ENCODE data around the gene PDS5A.
"Not testable (repeated sequence)": the region's sequence is repeated elsewhere in the genome, so short reads cannot be mapped to it uniquely, and the experiment has no call there.

Gene PDS5A

DNA sequence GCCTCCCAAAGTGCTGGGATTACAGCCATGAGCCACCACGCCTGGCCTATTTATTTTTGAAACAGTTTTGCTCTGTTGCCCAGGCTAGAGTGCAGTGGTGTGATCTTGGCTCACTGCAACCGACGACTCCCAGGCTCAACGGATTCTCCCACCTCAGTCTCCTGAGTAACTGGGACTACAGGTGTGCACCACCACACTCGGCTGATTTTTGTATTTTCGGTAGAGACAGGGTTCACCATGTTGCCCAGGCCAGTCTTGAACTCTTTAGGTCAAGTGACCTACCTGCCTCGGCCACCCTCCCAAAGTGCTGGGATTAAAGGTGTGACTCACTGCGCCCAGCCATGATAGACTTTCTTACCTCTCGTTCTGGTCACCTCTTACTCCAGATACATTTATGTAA, 155.8 kb downstream of the PDS5A start:
- Histone ChIP-seq H3K27ac (ENCODE audit: low read length) (no peak overlapping the region), H3K4me1 (ENCODE audit: low read length) (peaks cover 20% of the 10 kb centered on the region), H3K9me3 (ENCODE audit: insufficient read depth, low read length) (no peaks in the 10 kb centered on the region), H3K4me3 (ENCODE audit: low read length) (no peak overlapping the region), H3K79me2 (ENCODE audit: low read length) (no peaks in the 10 kb centered on the region), H4K20me1 (ENCODE audit: insufficient read depth, low read length) (no peaks in the 10 kb centered on the region), H3K27me3 (ENCODE audit: low read depth, low read length) (no peaks in the 10 kb centered on the region), H2AFZ (ENCODE audit: low read depth, low read length) (no peak overlapping the region), H3K36me3 (replicated peaks; ENCODE audit: low read depth, low read length) (peaks cover 18% of the 10 kb centered on the region), H3K9ac (ENCODE audit: low read length) (no peak overlapping the region), H3K4me2 (ENCODE audit: low read length) (no peak overlapping the region)
- no peak for TF ChIP-seq EZH2phosphoT487 (IDR thresholded peaks at IDR 0.05; ENCODE audit: low read depth)
- no peak for TF ChIP-seq CTCF (IDR thresholded peaks at IDR 0.05; ENCODE audit: low read depth, low read length)

GRCh38 chr4:39820186-39820585, 157.5 kb downstream of the PDS5A start:
- peaks cover 15% of the 10 kb centered on the region for H3K36me3 ChIP-seq (replicated peaks; ENCODE audit: low read depth, low read length)
- H3K27ac ChIP-seq (ENCODE audit: low read length): no peak overlapping the region
- no peaks in the 10 kb centered on the region for H3K79me2 ChIP-seq (ENCODE audit: low read length)
- H3K4me2 ChIP-seq (ENCODE audit: low read length): no peak overlapping the region
- H3K4me3 ChIP-seq (ENCODE audit: low read length): no peak overlapping the region
- no peak overlapping the region for H3K9ac ChIP-seq (ENCODE audit: low read length)
- no peaks in the 10 kb centered on the region for H3K27me3 ChIP-seq (ENCODE audit: low read depth, low read length)
- H4K20me1 ChIP-seq (ENCODE audit: insufficient read depth, low read length): no peaks in the 10 kb centered on the region
- peaks cover 9% of the 10 kb centered on the region for H3K4me1 ChIP-seq (ENCODE audit: low read length)
- no peaks in the 10 kb centered on the region for H3K9me3 ChIP-seq (ENCODE audit: insufficient read depth, low read length)
- TF ChIP-seq EZH2phosphoT487 (IDR thresholded peaks at IDR 0.05; ENCODE audit: low read depth) (no peak), CTCF (IDR thresholded peaks at IDR 0.05; ENCODE audit: low read depth, low read length) (no peak)
- H2AFZ ChIP-seq (ENCODE audit: low read depth, low read length): no peak overlapping the region

DNA sequence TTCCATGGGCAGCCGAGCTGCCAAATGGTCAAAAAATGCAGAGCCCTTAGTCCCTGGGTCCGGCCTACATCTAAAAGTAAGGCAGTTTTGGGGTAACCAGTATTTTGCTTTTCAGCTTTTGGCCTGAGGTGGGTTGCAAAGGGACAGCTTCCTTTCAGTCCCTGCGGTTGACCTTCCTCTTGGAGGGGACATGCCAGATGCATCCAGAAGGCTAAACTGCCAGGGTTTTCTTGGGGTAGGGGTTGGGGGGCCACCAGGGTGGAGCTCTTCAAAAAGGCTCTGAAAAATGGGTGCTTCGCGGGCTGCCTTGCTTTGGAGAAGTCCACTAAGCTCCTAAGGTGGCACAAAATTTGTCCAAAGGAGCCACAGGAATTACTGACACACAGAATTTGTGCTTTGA, 159.1 kb downstream of the PDS5A start:
- Histone ChIP-seq H4K20me1 (ENCODE audit: insufficient read depth, low read length) (no peaks in the 10 kb centered on the region), H3K27ac (ENCODE audit: low read length) (no peak overlapping the region), H3K27me3 (ENCODE audit: low read depth, low read length) (no peaks in the 10 kb centered on the region), H3K36me3 (replicated peaks; ENCODE audit: low read depth, low read length) (peaks cover 11% of the 10 kb centered on the region), H3K4me2 (ENCODE audit: low read length) (no peak overlapping the region), H3K79me2 (ENCODE audit: low read length) (no peaks in the 10 kb centered on the region), H3K9ac (ENCODE audit: low read length) (no peak overlapping the region), H3K4me1 (ENCODE audit: low read length) (no peaks in the 10 kb centered on the region), H3K4me3 (ENCODE audit: low read length) (no peak overlapping the region), H2AFZ (ENCODE audit: low read depth, low read length) (no peak overlapping the region), H3K9me3 (ENCODE audit: insufficient read depth, low read length) (no peaks in the 10 kb centered on the region)
- no peak for TF ChIP-seq CTCF (IDR thresholded peaks at IDR 0.05; ENCODE audit: low read depth, low read length)
- no peak for TF ChIP-seq EZH2phosphoT487 (IDR thresholded peaks at IDR 0.05; ENCODE audit: low read depth)

DNA sequence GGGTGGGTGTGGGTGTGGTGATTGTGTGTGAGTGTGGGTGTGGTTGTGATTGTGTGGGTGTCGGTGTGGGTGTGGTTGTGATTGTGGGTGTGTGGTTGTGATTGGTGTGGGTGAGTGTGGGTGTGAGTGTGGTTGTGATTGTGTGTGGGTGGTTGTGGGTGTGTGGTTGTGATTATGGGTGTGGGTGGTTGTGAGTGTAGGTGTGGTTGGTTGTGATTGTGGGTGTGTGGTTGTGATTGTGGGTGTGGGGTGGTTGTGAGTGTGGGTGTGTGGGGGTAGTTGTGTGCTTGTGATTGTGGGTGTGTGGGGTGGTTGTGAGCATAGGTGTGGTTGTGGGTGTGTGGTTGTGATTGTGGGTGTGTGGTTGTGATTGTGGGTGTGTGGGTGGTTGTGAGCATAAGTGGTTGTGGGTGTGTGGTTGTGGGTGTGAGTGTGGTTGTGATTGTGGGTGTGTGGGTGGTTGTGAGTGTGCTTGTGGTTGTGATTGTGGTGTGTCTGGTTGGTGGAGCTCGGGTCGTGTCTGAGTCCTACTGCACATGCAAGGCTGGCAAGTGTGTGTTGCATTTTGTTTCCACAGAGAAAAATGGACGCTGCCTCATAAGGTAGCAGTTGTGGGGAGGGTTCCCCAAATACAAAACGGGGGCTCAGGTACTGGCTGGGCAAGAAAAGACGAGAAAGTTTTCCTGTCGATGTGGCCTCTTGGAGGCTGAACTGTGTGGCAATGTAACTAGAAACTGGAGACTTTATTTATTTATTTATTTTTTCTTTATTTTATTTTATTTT, 163.1 kb downstream of the PDS5A start:
- Histone ChIP-seq H3K27ac (ENCODE audit: low read length) (no peak overlapping the region), H3K9ac (ENCODE audit: low read length) (no peak overlapping the region), H3K4me1 (ENCODE audit: low read length) (no peaks in the 10 kb centered on the region), H3K9me3 (ENCODE audit: insufficient read depth, low read length) (no peaks in the 10 kb centered on the region), H3K79me2 (ENCODE audit: low read length) (no peaks in the 10 kb centered on the region), H3K4me2 (ENCODE audit: low read length) (no peak overlapping the region), H2AFZ (ENCODE audit: low read depth, low read length) (no peak overlapping the region), H3K36me3 (replicated peaks; ENCODE audit: low read depth, low read length) (no peaks in the 10 kb centered on the region), H3K4me3 (ENCODE audit: low read length) (no peak overlapping the region), H4K20me1 (ENCODE audit: insufficient read depth, low read length) (no peaks in the 10 kb centered on the region), H3K27me3 (ENCODE audit: low read depth, low read length) (no peaks in the 10 kb centered on the region)
- TF ChIP-seq CTCF (IDR thresholded peaks at IDR 0.05; ENCODE audit: low read depth, low read length): no peak
- TF ChIP-seq EZH2phosphoT487 (IDR thresholded peaks at IDR 0.05; ENCODE audit: low read depth): no peak

- not testable (repeated sequence) for H3K36me3 ChIP-seq (replicated peaks; ENCODE audit: low read depth, low read length); H3K27me3 ChIP-seq (ENCODE audit: low read depth, low read length); H3K4me1 ChIP-seq (ENCODE audit: low read length); H4K20me1 ChIP-seq (ENCODE audit: insufficient read depth, low read length); H3K4me2 ChIP-seq (ENCODE audit: low read length); H3K79me2 ChIP-seq (ENCODE audit: low read length); H3K9ac ChIP-seq (ENCODE audit: low read length); H3K27ac ChIP-seq (ENCODE audit: low read length); H3K4me3 ChIP-seq (ENCODE audit: low read length); H3K9me3 ChIP-seq (ENCODE audit: insufficient read depth, low read length); H2AFZ ChIP-seq (ENCODE audit: low read depth, low read length)
These were observed 163.9 kb downstream of the PDS5A start for GRCh38 chr4:39813761-39814160.

DNA sequence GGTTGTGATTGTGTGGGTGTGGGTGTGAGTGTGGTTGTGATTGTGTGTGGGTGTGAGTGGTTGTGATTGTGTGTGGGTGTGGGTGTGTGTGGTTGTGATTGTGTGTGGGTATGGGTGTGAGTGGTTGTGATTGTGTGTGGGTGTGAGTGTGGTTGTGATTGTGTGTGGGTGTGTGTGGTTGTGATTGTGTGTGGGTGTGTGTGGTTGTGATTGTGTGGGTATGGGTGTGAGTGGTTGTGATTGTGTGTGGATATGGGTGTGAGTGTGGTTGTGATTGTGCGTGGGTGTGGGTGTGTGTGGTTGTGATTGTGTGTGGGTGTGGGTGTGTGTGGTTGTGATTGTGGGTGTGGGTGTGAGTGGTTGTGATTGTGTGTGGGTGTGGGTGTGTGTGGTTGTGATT, 164.7 kb downstream of the PDS5A start:
- H3K36me3 ChIP-seq (replicated peaks; ENCODE audit: low read depth, low read length); H2AFZ ChIP-seq (ENCODE audit: low read depth, low read length); H3K27ac ChIP-seq (ENCODE audit: low read length): not testable (repeated sequence)

More for the DNA sequence above, 164.7 kb downstream of the PDS5A start:
- H3K4me1 ChIP-seq (ENCODE audit: low read length); H3K27me3 ChIP-seq (ENCODE audit: low read depth, low read length); H3K4me3 ChIP-seq (ENCODE audit: low read length); H3K9me3 ChIP-seq (ENCODE audit: insufficient read depth, low read length); H3K9ac ChIP-seq (ENCODE audit: low read length); H4K20me1 ChIP-seq (ENCODE audit: insufficient read depth, low read length); H3K79me2 ChIP-seq (ENCODE audit: low read length); H3K4me2 ChIP-seq (ENCODE audit: low read length): not testable (repeated sequence)
